LHCN-M2 (cell line): Measurements from ENCODE around the gene RAD51B. TPM values are rescaled to one million over a fixed set of nuclear protein-coding genes. Genes with fewer than 3 reads are reported as not detected.
"Not testable (repeated sequence)": the region's sequence is repeated elsewhere in the genome, so short reads cannot be mapped to it uniquely, and the experiment has no call there.

ENCODE experiments used
- DNase-seq: peaks from one replicate; pipeline ENCODE4 v3.0.0-alpha.2; 2012; ENCODE audit warnings: low read depth
- polyA plus RNA-seq: library from polyadenylated mRNA; unstranded; fragments of >200 nt; gene quantifications from one replicate; pipeline ENCODE4 v1.2.1, GENCODE V29; 2012; ENCODE audit warnings: missing spikeins
- total RNA-seq: library from RNA; depleted of rRNA; stranded (reverse); fragments of >200 nt; gene quantifications from 2 replicates; pipeline ENCODE4 v1.2.3, GENCODE V29; 2014; rRNA removed

The RAD51B gene
- 10.4 and 14.5 TPM in 2 replicates for total RNA-seq
- 5.7 TPM for polyA plus RNA-seq

GRCh38 chr14:67819563-67820421 is at the start of gene RAD51B:
TSS of gene RAD51B (plus strand) at chr14:67819779.
- DNase-seq = peak; percentile 80

GRCh38 chr14:67773844-67774377 is 45.7 kb upstream of the RAD51B start:
- peak; percentile 21 for DNase-seq

- no peak for DNase-seq
Observed at GRCh38 chr14:67776653-67777322, 42.8 kb upstream of the RAD51B start.

GRCh38 chr14:67778792-67779191 is 40.8 kb upstream of the RAD51B start:
- DNase-seq = no peak

GRCh38 chr14:67782090-67782489 is 37.5 kb upstream of the RAD51B start:
- no peak for DNase-seq

- no peak for DNase-seq
Observed at GRCh38 chr14:67784244-67784823, 35.2 kb upstream of the RAD51B start.

GRCh38 chr14:67785270-67786109 is 34.1 kb upstream of the RAD51B start:
- no peak for DNase-seq

- DNase-seq = no peak
Observed at GRCh38 chr14:67787673-67788072, 31.9 kb upstream of the RAD51B start.

GRCh38 chr14:67798731-67799130 is 20.8 kb upstream of the RAD51B start:
- DNase-seq = no peak

- no peak for DNase-seq
Observed at GRCh38 chr14:67800743-67801142, 18.8 kb upstream of the RAD51B start.

- DNase-seq = peak; percentile 7
Observed at GRCh38 chr14:67806246-67806645, 13.3 kb upstream of the RAD51B start.

GRCh38 chr14:67814821-67815220 is 4.8 kb upstream of the RAD51B start:
- DNase-seq = no peak

- peak; percentile 46 for DNase-seq
Observed at GRCh38 chr14:67815573-67816225, 3.9 kb upstream of the RAD51B start.

GRCh38 chr14:67816326-67817002 is 3.1 kb upstream of the RAD51B start, which contains the start of gene ZFYVE26:
TSS of gene ZFYVE26 (minus strand) at chr14:67816590. CDS start at chr14:67815963, 627 bp downstream.
- DNase-seq = peak; percentile 94

- DNase-seq = no peak
Observed at GRCh38 chr14:67817750-67818438, 1.7 kb upstream of the RAD51B start.

GRCh38 chr14:67818476-67818875 is 1.1 kb upstream of the RAD51B start:
- DNase-seq = not testable (repeated sequence)

- DNase-seq = peak; percentile 27
Observed at GRCh38 chr14:67820428-67820971, 921 bp downstream of the RAD51B start.

- DNase-seq = no peak
Observed at GRCh38 chr14:67821121-67821520, 1.5 kb downstream of the RAD51B start.

GRCh38 chr14:67831113-67831512 is 11.5 kb downstream of the RAD51B start:
- no peak for DNase-seq
